Measurements from ENCODE around the gene UNC13B.

- no peak for TF ChIP-seq CTCF (IDR thresholded peaks at IDR 0.05)
- no peak for TF ChIP-seq POLR2A (IDR thresholded peaks at IDR 0.05)
Observed at GRCh38 chr9:35229066-35229778, 67.4 kb downstream of the UNC13B start.

Measured in body of pancreas (tissue), 4 donors.